Left lung (tissue), 10 donors: ENCODE measurements around the gene CLDN20. TPM values are rescaled to one million over a fixed set of nuclear protein-coding genes. Genes with fewer than 3 reads are reported as not detected.

Source experiments
- ATAC-seq: fragments of 200-7000 bp; cut with Tn5 transposase; one replicate; pipeline ENCODE4 v1.9.1; 2020; ENCODE audit warnings: moderate library complexity
- DNase-seq, 4 donors: peaks; one replicate each; pipeline ENCODE4 v3.0.0-alpha.2; 2013 to 2020
- H3K27ac ChIP-seq, 2 donors: fragments of 200-600 bp; sonication (generic) in 1 of 2; one replicate each; pipeline versions ENCODE4 v1.5.0 to v1.8.0; 2020 to 2021
- H3K27me3 ChIP-seq, 2 donors: fragments of 200-600 bp; sonication (generic) in 1 of 2; one replicate each; pipeline versions ENCODE4 v1.5.0 to v1.8.0; 2020 to 2021
- H3K36me3 ChIP-seq, 2 donors: fragments of 200-600 bp; sonication (generic) in 1 of 2; one replicate each; pipeline versions ENCODE4 v1.5.0 to v1.8.0; 2020 to 2021
- H3K4me1 ChIP-seq, 2 donors: fragments of 200-600 bp; one replicate each; pipeline ENCODE4 v1.8.0; 2021
- H3K4me3 ChIP-seq, 2 donors: fragments of 200-600 bp; sonication (generic) in 1 of 2; one replicate each; pipeline versions ENCODE4 v1.5.0 to v1.8.0; 2020 to 2021; ENCODE audit warnings: mild to moderate bottlenecking in 1 of 2
- H3K9me3 ChIP-seq, 2 donors: fragments of 200-600 bp; sonication (generic) in 1 of 2; one replicate each; pipeline versions ENCODE4 v1.5.0 to v1.8.0; 2020 to 2021
- CTCF ChIP-seq, 2 donors: fragments of 200-600 bp; sonication (generic) in 1 of 2; IDR thresholded peaks; one replicate each; pipeline versions ENCODE4 v1.5.0 to v1.8.0; 2021; ENCODE audit warnings: antibody characterized with exemption in 2 of 2
- intact Hi-C, 2 donors: fragments of 100-400 bp; cut with DNase I; formaldehyde crosslinking; loops; one replicate each; pipeline versions ENCODE4 v1.11.2 to v1.14.2; 2022
- polyA plus RNA-seq, 6 donors: library from polyadenylated mRNA; unstranded; fragments of 120-200 nt; gene quantifications; one replicate each; pipeline ENCODE4 v1.2.1, GENCODE V29; 2013; ENCODE audit not compliant: insufficient read length in 6 of 6
- total RNA-seq, 2 donors: library from RNA; stranded (reverse); fragmentation: NEBNext Ultra II Directional; extraction: Animal tissue kit (Norgen Biotek cat#: 25700); gene quantifications; one replicate each; pipeline ENCODE4 v1.2.1, GENCODE V29; 2021
- donor health status: DM: no; HTN: yes; CAD: no.
- donor health status: DM: no; HTN: no; CAD: no.

Gene CLDN20
- total and polyA plus RNA-seq, 8 donors: 1.2 to 4.3 (median 3.0) TPM; not detected in 2

GRCh38 chr6:155248008-155249001, 15.5 kb upstream of the CLDN20 start:
- DNase-seq (peak; percentile 53 to 83 (median 80)), ATAC-seq (peak; percentile 93)
- H3K4me3 ChIP-seq: peak overlapping the region in 1 of 2 donors; percentile 10
- no peaks in the 10 kb centered on the region for H3K9me3 ChIP-seq
- no peaks in the 10 kb centered on the region for H3K27me3 ChIP-seq
- intact Hi-C loops: loop anchor here in 1 of 2 donors (5.0 kb wide), 1 partner anchor 61 kb away; no protein-coding TSS in a partner anchor
- peak overlapping the region; percentile 62 to 77 for H3K27ac ChIP-seq
- no peaks in the 10 kb centered on the region for H3K4me1 ChIP-seq
- peaks cover 0 to 10% of the 10 kb centered on the region in 2 donors for H3K36me3 ChIP-seq
- TF ChIP-seq CTCF (IDR thresholded peaks at IDR 0.05): peak; percentile 39 to 56

GRCh38 chr6:155250701-155251381, 13.0 kb upstream of the CLDN20 start:
- no peak for DNase-seq
- TF ChIP-seq CTCF (IDR thresholded peaks at IDR 0.05): no peak
- H3K4me3 ChIP-seq: no peak overlapping the region
- no peak overlapping the region for H3K27ac ChIP-seq
- H3K9me3 ChIP-seq: no peaks in the 10 kb centered on the region
- H3K36me3 ChIP-seq: peaks cover 0 to 27% of the 10 kb centered on the region in 2 donors
- intact Hi-C loops: no loop called here
- no peak for ATAC-seq
- no peaks in the 10 kb centered on the region for H3K27me3 ChIP-seq
- H3K4me1 ChIP-seq: no peaks in the 10 kb centered on the region

- Histone ChIP-seq H3K27me3 (no peaks in the 10 kb centered on the region), H3K27ac (no peak overlapping the region), H3K4me3 (no peak overlapping the region), H3K4me1 (no peaks in the 10 kb centered on the region), H3K36me3 (peaks cover 0 to 41% of the 10 kb centered on the region in 2 donors), H3K9me3 (no peaks in the 10 kb centered on the region)
- TF ChIP-seq CTCF (IDR thresholded peaks at IDR 0.05): no peak
- intact Hi-C loops: no loop called here
- DNase-seq: no peak
- ATAC-seq: no peak
These were observed 11.2 kb upstream of the CLDN20 start for GRCh38 chr6:155252581-155252980.

- no peak for TF ChIP-seq CTCF (IDR thresholded peaks at IDR 0.05)
- Histone ChIP-seq H3K4me1 (no peaks in the 10 kb centered on the region), H3K27ac (peak overlapping the region in 1 of 2 donors; percentile 28), H3K9me3 (no peaks in the 10 kb centered on the region), H3K36me3 (peaks cover 0 to 48% of the 10 kb centered on the region in 2 donors), H3K27me3 (no peaks in the 10 kb centered on the region), H3K4me3 (no peak overlapping the region)
- DNase-seq (peak in 1 of 4 donors; percentile 44), ATAC-seq (peak; percentile 79)
- intact Hi-C loops: no loop called here
These were observed 10.5 kb upstream of the CLDN20 start for GRCh38 chr6:155253337-155253736.

GRCh38 chr6:155254139-155254538, 9.7 kb upstream of the CLDN20 start:
- no peak for TF ChIP-seq CTCF (IDR thresholded peaks at IDR 0.05)
- peaks cover 0 to 56% of the 10 kb centered on the region in 2 donors for H3K36me3 ChIP-seq
- H3K27me3 ChIP-seq: no peaks in the 10 kb centered on the region
- H3K4me3 ChIP-seq: no peak overlapping the region
- H3K27ac ChIP-seq: no peak overlapping the region
- no peaks in the 10 kb centered on the region for H3K4me1 ChIP-seq
- DNase-seq: no peak
- intact Hi-C loops: no loop called here
- H3K9me3 ChIP-seq: no peaks in the 10 kb centered on the region
- ATAC-seq: no peak
